Measurements from ENCODE around the gene F8.

The F8 gene

GRCh38 chrX:154809939-154810665 is 212.4 kb downstream of the F8 start:
- no peak for DNase-seq

GRCh38 chrX:154806837-154807501 is 215.6 kb downstream of the F8 start:
- no peak for DNase-seq

- DNase-seq: no peak
Observed at GRCh38 chrX:154805696-154806091, 216.8 kb downstream of the F8 start.

- peak; percentile 60 for DNase-seq
Observed at GRCh38 chrX:154804957-154805695, 217.4 kb downstream of the F8 start, which contains the start of gene MPP1. MPP1 (minus strand) TSS chrX:154805485; CDS start chrX:154805373, 112 bp downstream.

- DNase-seq: no peak
Observed at GRCh38 chrX:154804261-154804956, 218.1 kb downstream of the F8 start.

GRCh38 chrX:154802947-154803346 is 219.6 kb downstream of the F8 start:
- no peak for DNase-seq

- no peak for DNase-seq
Observed at GRCh38 chrX:154800478-154801210, 221.9 kb downstream of the F8 start.

- no peak for DNase-seq
Observed at GRCh38 chrX:154799556-154800348, 222.8 kb downstream of the F8 start.

- DNase-seq: no peak
Observed at GRCh38 chrX:154797006-154797405, 225.5 kb downstream of the F8 start.

- no peak for DNase-seq
Observed at GRCh38 chrX:154795016-154795415, 227.5 kb downstream of the F8 start.

GRCh38 chrX:154793084-154793795 is 229.3 kb downstream of the F8 start:
- DNase-seq: no peak

GRCh38 chrX:154791939-154792338 is 230.6 kb downstream of the F8 start:
- no peak for DNase-seq

- no peak for DNase-seq
Observed at GRCh38 chrX:154791467-154791866, 231.1 kb downstream of the F8 start.

All from activated gamma-delta T cell treated with Interleukin-2 at 50 U/mL for 16 hours (primary cell).